HEK293T (cell line): ENCODE results near the gene KCTD6.

ENCODE experiments used
- FOXM1 ChIP-seq: fragments of 450-650 bp; IDR thresholded peaks from 2 replicates; pipeline ENCODE4 v1.6.1; 2017; ENCODE audit warnings: mild to moderate bottlenecking, borderline replicate concordance
- HDGF ChIP-seq: fragments of 450-650 bp; IDR thresholded peaks from 2 replicates; pipeline ENCODE4 v1.6.1; 2017; ENCODE audit warnings: antibody characterized with exemption, borderline replicate concordance
- SP1 ChIP-seq: fragments of 450-650 bp; IDR thresholded peaks from 2 replicates; pipeline ENCODE4 v1.6.1; 2017
- TARDBP ChIP-seq: fragments of 450-650 bp; IDR thresholded peaks from 2 replicates; pipeline ENCODE4 v1.6.1; 2016

- TF ChIP-seq SP1 (no peak), TARDBP (no peak), FOXM1 (no peak), HDGF (no peak)
These were observed 38.5 kb downstream of the KCTD6 start for GRCh38 chr3:58530354-58530865.
